Measurements from ENCODE around the gene TMEM41B. TPM values are rescaled to one million over a fixed set of nuclear protein-coding genes. Genes with fewer than 3 reads are reported as not detected.

TMEM41B gene
- total RNA-seq, 1 donor from 2014 or later = 71.6 TPM

- TF ChIP-seq CTCF (IDR thresholded peaks at IDR 0.05) = no peak
- no peak overlapping the region for H3K27ac ChIP-seq
- no peaks in the 10 kb centered on the region for H3K36me3 ChIP-seq
- H3K4me3 ChIP-seq = no peak overlapping the region
- intact Hi-C loops (cut with DNase I) = no loop called here
- DNase-seq (no peak), ATAC-seq (peak; percentile 47)
- no peaks in the 10 kb centered on the region for H3K27me3 ChIP-seq
- H3K9me3 ChIP-seq = no peaks in the 10 kb centered on the region
- H3K4me1 ChIP-seq = no peaks in the 10 kb centered on the region
Measured at GRCh38 chr11:9347100-9347499, 32.7 kb upstream of the TMEM41B start.

GRCh38 chr11:9344061-9344680 lies 29.8 kb upstream of the TMEM41B start:
- DNase-seq (no peak), ATAC-seq (peak; percentile 40)
- Histone ChIP-seq H3K27me3 (no peaks in the 10 kb centered on the region), H3K4me3 (no peak overlapping the region), H3K36me3 (no peaks in the 10 kb centered on the region), H3K27ac (no peak overlapping the region), H3K9me3 (no peaks in the 10 kb centered on the region), H3K4me1 (no peaks in the 10 kb centered on the region)
- intact Hi-C loops (cut with DNase I) = no loop called here
- TF ChIP-seq CTCF (IDR thresholded peaks at IDR 0.05) = no peak

GRCh38 chr11:9341638-9342178 lies 27.3 kb upstream of the TMEM41B start:
- H3K9me3 ChIP-seq = no peaks in the 10 kb centered on the region
- no peaks in the 10 kb centered on the region for H3K27me3 ChIP-seq
- DNase-seq (no peak), ATAC-seq (peak; percentile 71)
- H3K4me1 ChIP-seq = no peaks in the 10 kb centered on the region
- no peak overlapping the region for H3K4me3 ChIP-seq
- intact Hi-C loops (cut with DNase I) = no loop called here
- no peaks in the 10 kb centered on the region for H3K36me3 ChIP-seq
- no peak overlapping the region for H3K27ac ChIP-seq
- no peak for TF ChIP-seq CTCF (IDR thresholded peaks at IDR 0.05)

- peaks cover 4% of the 10 kb centered on the region for H3K4me1 ChIP-seq
- intact Hi-C loops (cut with DNase I) = no loop called here
- H3K27ac ChIP-seq = no peak overlapping the region
- no peaks in the 10 kb centered on the region for H3K36me3 ChIP-seq
- H3K4me3 ChIP-seq = no peak overlapping the region
- no peaks in the 10 kb centered on the region for H3K27me3 ChIP-seq
- TF ChIP-seq CTCF (IDR thresholded peaks at IDR 0.05) = no peak
- ATAC-seq = no peak
- H3K9me3 ChIP-seq = no peaks in the 10 kb centered on the region
- no peak for DNase-seq
Measured at GRCh38 chr11:9332655-9333054, 18.3 kb upstream of the TMEM41B start.

- peak; percentile 94 for ATAC-seq
- no peak for TF ChIP-seq CTCF (IDR thresholded peaks at IDR 0.05)
- H3K27me3 ChIP-seq = no peaks in the 10 kb centered on the region
- H3K36me3 ChIP-seq = no peaks in the 10 kb centered on the region
- no peaks in the 10 kb centered on the region for H3K9me3 ChIP-seq
- intact Hi-C loops (cut with DNase I) = no loop called here
- DNase-seq = no peak
- no peak overlapping the region for H3K4me3 ChIP-seq
- H3K4me1 ChIP-seq = peaks cover 4% of the 10 kb centered on the region
- H3K27ac ChIP-seq = peak overlapping the region; percentile 9
Measured at GRCh38 chr11:9330387-9331384, 16.3 kb upstream of the TMEM41B start.
